GM12878 (cell line): Measurements from ENCODE around the gene AAMP. TPM values are rescaled to one million over a fixed set of nuclear protein-coding genes. Genes with fewer than 3 reads are reported as not detected.

Experiments
- CHD2 ChIP-seq: IDR thresholded peaks from 2 replicates; pipeline ENCODE4 v1.6.1; 2011; ENCODE audit warnings: low read depth, low read length, improper control_type of control experiment, borderline replicate concordance
- HDAC2 ChIP-seq: fragments of 200-600 bp; sonication (generic); IDR thresholded peaks from 2 replicates; pipeline ENCODE4 v1.6.1; 2017
- IKZF2 ChIP-seq, 2 experiments: fragments of 450-650 bp; IDR thresholded peaks; 2 replicates each; pipeline ENCODE4 v1.6.1; 2017; ENCODE audit warnings: mild to moderate bottlenecking in 2 of 2, moderate library complexity in 2 of 2
- NBN ChIP-seq: fragments of 450-650 bp; IDR thresholded peaks from 2 replicates; pipeline ENCODE4 v1.6.1; 2016
- PKNOX1 ChIP-seq: fragments of 450-650 bp; IDR thresholded peaks from 2 replicates; pipeline ENCODE4 v1.6.1; 2016; ENCODE audit warnings: mild to moderate bottlenecking
- RAD21 ChIP-seq: IDR thresholded peaks from 2 replicates; pipeline ENCODE4 v1.6.1; 2011; ENCODE audit warnings: mild to moderate bottlenecking, low read depth, low read length, moderate library complexity; ENCODE audit not compliant: insufficient read depth
- RUNX3 ChIP-seq: IDR thresholded peaks from 2 replicates; pipeline ENCODE4 v1.6.1; 2012; ENCODE audit warnings: low read length, inconsistent platforms
- SP1 ChIP-seq: IDR thresholded peaks from one replicate; pipeline ENCODE4 v1.6.1; 2011; ENCODE audit warnings: low read depth, low read length
- ZBED1 ChIP-seq: IDR thresholded peaks from 2 replicates; pipeline ENCODE4 v1.6.1; 2016; ENCODE audit warnings: borderline replicate concordance
- ZZZ3 ChIP-seq: IDR thresholded peaks from 2 replicates; pipeline ENCODE4 v1.6.1; 2011; ENCODE audit warnings: low read depth; ENCODE audit not compliant: control insufficient read depth, insufficient read length
- polyA plus RNA-seq, 11 experiments: library from polyadenylated mRNA; depleted of rRNA in 4 of 11; unstranded in 6 of 11; stranded (reverse) in 5 of 11; fragments of >200 nt; fragmentation: Nextera tagmentation in 4 of 11; fragmentation: Illumina TruSeq in 1 of 11; extraction: Ambion mirVana in 4 of 11; extraction: Trizol in 1 of 11; gene quantifications; 1 replicate in 1 of 11; 2 replicates in 10 of 11; pipeline versions ENCODE4 v1.2.1 to v1.2.3, GENCODE V29; 2011 to 2016; ENCODE audit warnings: inconsistent platforms in 2 of 11, missing spikeins in 2 of 11, low read depth in 1 of 11
- total RNA-seq, 4 experiments: library from RNA; depleted of rRNA in 3 of 4; stranded (reverse); fragments of >200 nt in 3 of 4; fragmentation: Illumina TruSeq in 1 of 4; extraction: Trizol in 1 of 4; gene quantifications; 2 replicates each; pipeline versions ENCODE4 v1.2.1 to v1.2.3, GENCODE V29; 2013 to 2021
- TF ChIP-seq, protein P1 (sequence below): fragments of 450-650 bp; formaldehyde crosslinking; IDR thresholded peaks from 2 replicates; pipeline ENCODE4 v1.5.0; 2022; ENCODE audit warnings: mild to moderate bottlenecking, missing genetic modification characterization
- TF ChIP-seq, protein P2 (sequence below): fragments of 450-650 bp; IDR thresholded peaks from 2 replicates; pipeline ENCODE4 v1.6.1; 2017; ENCODE audit warnings: mild to moderate bottlenecking, moderate library complexity
- TF ChIP-seq, protein P3 (sequence below): fragments of 450-650 bp; IDR thresholded peaks from 2 replicates; pipeline ENCODE4 v1.6.1; 2014; ENCODE audit warnings: mild to moderate bottlenecking
- TF ChIP-seq, protein P4 (sequence below): fragments of 450-650 bp; conservative IDR thresholded peaks from 2 replicates; pipeline ENCODE4 v1.6.1; 2017; ENCODE audit warnings: mild to moderate bottlenecking, moderate library complexity
- TF ChIP-seq, protein P5 (sequence below): IDR thresholded peaks from 2 replicates; pipeline ENCODE4 v1.6.1; 2011; ENCODE audit warnings: low read depth, mild to moderate bottlenecking, low read length, moderate library complexity, borderline replicate concordance; ENCODE audit errors: extremely low read depth

Gene AAMP
- total and polyA plus RNA-seq, 10 of the 15 experiments (the other 5 are each of a cell fraction or from before 2014, with no cell fraction given): 4.4 to 140 (median 81.9) TPM

- TF ChIP-seq ZZZ3 (no peak), SP1 (peak; percentile 99), ZBED1 (no peak), PKNOX1 (peak; percentile 100), IKZF2 (IDR thresholded peaks at IDR 0.05) (peak in 1 of 2 experiments; percentile 55; a peak in 1 of 4 replicates), RUNX3 (peak; percentile 55), RAD21 (no peak), CHD2 (peak; percentile 96), NBN (peak; percentile 90), HDAC2 (no peak)
- TF ChIP-seq, protein P1, sequence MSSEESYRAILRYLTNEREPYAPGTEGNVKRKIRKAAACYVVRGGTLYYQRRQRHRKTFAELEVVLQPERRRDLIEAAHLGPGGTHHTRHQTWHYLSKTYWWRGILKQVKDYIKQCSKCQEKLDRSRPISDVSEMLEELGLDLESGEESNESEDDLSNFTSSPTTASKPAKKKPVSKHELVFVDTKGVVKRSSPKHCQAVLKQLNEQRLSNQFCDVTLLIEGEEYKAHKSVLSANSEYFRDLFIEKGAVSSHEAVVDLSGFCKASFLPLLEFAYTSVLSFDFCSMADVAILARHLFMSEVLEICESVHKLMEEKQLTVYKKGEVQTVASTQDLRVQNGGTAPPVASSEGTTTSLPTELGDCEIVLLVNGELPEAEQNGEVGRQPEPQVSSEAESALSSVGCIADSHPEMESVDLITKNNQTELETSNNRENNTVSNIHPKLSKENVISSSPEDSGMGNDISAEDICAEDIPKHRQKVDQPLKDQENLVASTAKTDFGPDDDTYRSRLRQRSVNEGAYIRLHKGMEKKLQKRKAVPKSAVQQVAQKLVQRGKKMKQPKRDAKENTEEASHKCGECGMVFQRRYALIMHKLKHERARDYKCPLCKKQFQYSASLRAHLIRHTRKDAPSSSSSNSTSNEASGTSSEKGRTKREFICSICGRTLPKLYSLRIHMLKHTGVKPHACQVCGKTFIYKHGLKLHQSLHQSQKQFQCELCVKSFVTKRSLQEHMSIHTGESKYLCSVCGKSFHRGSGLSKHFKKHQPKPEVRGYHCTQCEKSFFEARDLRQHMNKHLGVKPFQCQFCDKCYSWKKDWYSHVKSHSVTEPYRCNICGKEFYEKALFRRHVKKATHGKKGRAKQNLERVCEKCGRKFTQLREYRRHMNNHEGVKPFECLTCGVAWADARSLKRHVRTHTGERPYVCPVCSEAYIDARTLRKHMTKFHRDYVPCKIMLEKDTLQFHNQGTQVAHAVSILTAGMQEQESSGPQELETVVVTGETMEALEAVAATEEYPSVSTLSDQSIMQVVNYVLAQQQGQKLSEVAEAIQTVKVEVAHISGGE (CRISPR knock-in tag): no peak
- TF ChIP-seq, protein P2, sequence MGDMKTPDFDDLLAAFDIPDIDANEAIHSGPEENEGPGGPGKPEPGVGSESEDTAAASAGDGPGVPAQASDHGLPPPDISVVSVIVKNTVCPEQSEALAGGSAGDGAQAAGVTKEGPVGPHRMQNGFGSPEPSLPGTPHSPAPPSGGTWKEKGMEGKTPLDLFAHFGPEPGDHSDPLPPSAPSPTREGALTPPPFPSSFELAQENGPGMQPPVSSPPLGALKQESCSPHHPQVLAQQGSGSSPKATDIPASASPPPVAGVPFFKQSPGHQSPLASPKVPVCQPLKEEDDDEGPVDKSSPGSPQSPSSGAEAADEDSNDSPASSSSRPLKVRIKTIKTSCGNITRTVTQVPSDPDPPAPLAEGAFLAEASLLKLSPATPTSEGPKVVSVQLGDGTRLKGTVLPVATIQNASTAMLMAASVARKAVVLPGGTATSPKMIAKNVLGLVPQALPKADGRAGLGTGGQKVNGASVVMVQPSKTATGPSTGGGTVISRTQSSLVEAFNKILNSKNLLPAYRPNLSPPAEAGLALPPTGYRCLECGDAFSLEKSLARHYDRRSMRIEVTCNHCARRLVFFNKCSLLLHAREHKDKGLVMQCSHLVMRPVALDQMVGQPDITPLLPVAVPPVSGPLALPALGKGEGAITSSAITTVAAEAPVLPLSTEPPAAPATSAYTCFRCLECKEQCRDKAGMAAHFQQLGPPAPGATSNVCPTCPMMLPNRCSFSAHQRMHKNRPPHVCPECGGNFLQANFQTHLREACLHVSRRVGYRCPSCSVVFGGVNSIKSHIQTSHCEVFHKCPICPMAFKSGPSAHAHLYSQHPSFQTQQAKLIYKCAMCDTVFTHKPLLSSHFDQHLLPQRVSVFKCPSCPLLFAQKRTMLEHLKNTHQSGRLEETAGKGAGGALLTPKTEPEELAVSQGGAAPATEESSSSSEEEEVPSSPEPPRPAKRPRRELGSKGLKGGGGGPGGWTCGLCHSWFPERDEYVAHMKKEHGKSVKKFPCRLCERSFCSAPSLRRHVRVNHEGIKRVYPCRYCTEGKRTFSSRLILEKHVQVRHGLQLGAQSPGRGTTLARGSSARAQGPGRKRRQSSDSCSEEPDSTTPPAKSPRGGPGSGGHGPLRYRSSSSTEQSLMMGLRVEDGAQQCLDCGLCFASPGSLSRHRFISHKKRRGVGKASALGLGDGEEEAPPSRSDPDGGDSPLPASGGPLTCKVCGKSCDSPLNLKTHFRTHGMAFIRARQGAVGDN: peak; percentile 49; the same call in 1 of the 2 replicates
- TF ChIP-seq, protein P3, sequence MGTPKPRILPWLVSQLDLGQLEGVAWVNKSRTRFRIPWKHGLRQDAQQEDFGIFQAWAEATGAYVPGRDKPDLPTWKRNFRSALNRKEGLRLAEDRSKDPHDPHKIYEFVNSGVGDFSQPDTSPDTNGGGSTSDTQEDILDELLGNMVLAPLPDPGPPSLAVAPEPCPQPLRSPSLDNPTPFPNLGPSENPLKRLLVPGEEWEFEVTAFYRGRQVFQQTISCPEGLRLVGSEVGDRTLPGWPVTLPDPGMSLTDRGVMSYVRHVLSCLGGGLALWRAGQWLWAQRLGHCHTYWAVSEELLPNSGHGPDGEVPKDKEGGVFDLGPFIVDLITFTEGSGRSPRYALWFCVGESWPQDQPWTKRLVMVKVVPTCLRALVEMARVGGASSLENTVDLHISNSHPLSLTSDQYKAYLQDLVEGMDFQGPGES: peak; percentile 94
- TF ChIP-seq, protein P4, sequence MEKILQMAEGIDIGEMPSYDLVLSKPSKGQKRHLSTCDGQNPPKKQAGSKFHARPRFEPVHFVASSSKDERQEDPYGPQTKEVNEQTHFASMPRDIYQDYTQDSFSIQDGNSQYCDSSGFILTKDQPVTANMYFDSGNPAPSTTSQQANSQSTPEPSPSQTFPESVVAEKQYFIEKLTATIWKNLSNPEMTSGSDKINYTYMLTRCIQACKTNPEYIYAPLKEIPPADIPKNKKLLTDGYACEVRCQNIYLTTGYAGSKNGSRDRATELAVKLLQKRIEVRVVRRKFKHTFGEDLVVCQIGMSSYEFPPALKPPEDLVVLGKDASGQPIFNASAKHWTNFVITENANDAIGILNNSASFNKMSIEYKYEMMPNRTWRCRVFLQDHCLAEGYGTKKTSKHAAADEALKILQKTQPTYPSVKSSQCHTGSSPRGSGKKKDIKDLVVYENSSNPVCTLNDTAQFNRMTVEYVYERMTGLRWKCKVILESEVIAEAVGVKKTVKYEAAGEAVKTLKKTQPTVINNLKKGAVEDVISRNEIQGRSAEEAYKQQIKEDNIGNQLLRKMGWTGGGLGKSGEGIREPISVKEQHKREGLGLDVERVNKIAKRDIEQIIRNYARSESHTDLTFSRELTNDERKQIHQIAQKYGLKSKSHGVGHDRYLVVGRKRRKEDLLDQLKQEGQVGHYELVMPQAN: peak; percentile 94
- TF ChIP-seq, protein P5, sequence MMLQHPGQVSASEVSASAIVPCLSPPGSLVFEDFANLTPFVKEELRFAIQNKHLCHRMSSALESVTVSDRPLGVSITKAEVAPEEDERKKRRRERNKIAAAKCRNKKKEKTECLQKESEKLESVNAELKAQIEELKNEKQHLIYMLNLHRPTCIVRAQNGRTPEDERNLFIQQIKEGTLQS: no peak
Observed at GRCh38 chr2:218269900-218270720, at the start of gene AAMP, which contains the start of gene PNKD (continued).
